ENCODE data around the gene PDCL2. TPM values are rescaled to one million over a fixed set of nuclear protein-coding genes. Genes with fewer than 3 reads are reported as not detected.
"Not testable (repeated sequence)": the region's sequence is repeated elsewhere in the genome, so short reads cannot be mapped to it uniquely, and the experiment has no call there.

Gene PDCL2
- total RNA-seq, 2 donors from 2014 or later: not detected

DNA sequence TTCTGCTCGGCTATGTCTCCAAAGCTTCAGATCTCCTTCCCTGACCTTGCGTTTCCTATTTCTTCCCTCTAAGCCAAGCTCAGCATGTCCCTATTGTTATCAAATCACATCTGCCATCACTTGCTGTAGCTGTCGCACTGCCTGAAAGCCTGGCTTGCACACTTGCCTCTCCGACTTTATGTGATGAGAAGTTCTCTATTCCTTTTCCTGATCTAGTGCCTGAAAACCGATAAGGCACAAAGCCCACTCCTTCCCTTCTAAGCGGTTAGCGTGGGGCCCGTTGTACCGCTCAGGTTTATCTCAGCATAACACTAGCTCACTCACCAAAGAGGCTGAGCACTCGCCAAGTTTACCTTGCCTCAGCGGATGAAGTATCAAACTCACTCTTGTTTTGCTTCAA, 43.2 kb upstream of the PDCL2 start:
- Histone ChIP-seq H3K27ac (no peak overlapping the region), H3K4me3 (no peak overlapping the region), H3K36me3 (no peaks in the 10 kb centered on the region), H3K9me3 (no peaks in the 10 kb centered on the region), H3K27me3 (replicated peaks; ENCODE audit: insufficient read depth) (peaks cover 2% of the 10 kb centered on the region), H3K4me1 (replicated peaks) (peaks cover 5% of the 10 kb centered on the region)
- WGBS: 4% methylated on average over 11 of the region's 11 CpGs
- TF ChIP-seq, protein P1, sequence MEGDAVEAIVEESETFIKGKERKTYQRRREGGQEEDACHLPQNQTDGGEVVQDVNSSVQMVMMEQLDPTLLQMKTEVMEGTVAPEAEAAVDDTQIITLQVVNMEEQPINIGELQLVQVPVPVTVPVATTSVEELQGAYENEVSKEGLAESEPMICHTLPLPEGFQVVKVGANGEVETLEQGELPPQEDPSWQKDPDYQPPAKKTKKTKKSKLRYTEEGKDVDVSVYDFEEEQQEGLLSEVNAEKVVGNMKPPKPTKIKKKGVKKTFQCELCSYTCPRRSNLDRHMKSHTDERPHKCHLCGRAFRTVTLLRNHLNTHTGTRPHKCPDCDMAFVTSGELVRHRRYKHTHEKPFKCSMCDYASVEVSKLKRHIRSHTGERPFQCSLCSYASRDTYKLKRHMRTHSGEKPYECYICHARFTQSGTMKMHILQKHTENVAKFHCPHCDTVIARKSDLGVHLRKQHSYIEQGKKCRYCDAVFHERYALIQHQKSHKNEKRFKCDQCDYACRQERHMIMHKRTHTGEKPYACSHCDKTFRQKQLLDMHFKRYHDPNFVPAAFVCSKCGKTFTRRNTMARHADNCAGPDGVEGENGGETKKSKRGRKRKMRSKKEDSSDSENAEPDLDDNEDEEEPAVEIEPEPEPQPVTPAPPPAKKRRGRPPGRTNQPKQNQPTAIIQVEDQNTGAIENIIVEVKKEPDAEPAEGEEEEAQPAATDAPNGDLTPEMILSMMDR (IDR thresholded peaks at IDR 0.05): no peak
- intact Hi-C loops (cut with DNase I): no loop called here
- no peak for DNase-seq (ENCODE audit: low spot score)

DNA sequence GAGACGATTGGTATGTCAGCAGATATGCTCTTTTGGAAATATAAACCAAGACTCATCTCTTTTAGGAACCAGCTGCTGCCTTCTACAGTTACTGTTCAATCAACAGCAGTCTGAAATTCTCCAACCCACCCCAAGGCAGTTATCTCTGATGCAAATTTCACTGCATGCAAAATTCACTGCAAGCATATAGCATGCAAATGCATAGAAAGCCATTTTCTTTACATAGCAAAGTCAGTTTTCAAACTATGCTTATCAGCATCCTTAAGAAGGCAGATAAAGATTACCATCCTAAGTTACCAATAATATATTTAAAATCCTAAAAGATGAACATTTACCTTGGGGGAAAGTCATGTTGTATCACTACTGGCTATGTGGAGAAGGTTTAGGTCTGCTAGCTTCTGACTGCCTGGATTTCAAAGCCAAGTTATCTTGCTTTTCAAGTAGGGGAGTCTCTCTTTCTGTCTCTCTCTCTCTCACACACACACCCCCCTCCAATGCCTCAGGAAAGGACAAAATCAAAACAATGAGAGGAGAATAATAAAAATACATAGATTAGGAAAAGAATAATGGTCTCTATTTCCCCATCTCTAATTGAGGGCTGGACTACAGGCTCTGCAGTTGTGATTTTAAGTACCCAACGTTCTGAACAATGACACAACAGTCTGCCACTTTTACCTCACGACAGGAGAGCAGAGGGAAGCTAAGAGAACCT, 42.5 kb upstream of the PDCL2 start:
- WGBS: 33% methylated on average over 3 of the region's 3 CpGs
- Histone ChIP-seq H3K9me3 (no peaks in the 10 kb centered on the region), H3K27me3 (replicated peaks; ENCODE audit: insufficient read depth) (peaks cover 2% of the 10 kb centered on the region), H3K27ac (no peak overlapping the region), H3K4me1 (replicated peaks) (peaks cover 5% of the 10 kb centered on the region), H3K36me3 (no peaks in the 10 kb centered on the region), H3K4me3 (no peak overlapping the region)
- TF ChIP-seq, protein P1 (IDR thresholded peaks at IDR 0.05): no peak
- TF ChIP-seq POLR2AphosphoS5 (IDR thresholded peaks at IDR 0.05) (no peak), POLR2A (IDR thresholded peaks at IDR 0.05) (no peak)
- intact Hi-C loops (cut with DNase I): no loop called here
- DNase-seq (ENCODE audit: low spot score): no peak

DNA sequence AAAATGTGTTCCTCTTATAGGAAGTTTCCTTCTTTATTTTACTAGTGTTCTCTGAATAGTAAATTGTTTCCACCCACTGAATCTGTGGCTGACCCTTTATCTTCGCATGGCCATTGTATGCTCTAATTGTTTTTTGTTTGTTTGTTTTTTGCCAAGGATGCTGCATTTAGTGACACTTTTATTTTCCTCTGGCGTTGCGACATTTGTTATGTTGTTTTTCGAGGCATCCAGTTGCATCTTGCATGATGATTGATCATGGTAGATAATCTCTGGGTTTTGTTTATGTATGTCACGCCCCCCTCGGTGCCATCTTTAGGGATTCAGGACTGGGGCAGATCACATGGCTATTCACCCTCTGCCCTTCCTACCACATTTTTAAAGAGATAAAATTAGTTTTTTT, 41.9 kb upstream of the PDCL2 start:
- H3K9me3 ChIP-seq: no peaks in the 10 kb centered on the region
- no peak for DNase-seq (ENCODE audit: low spot score)
- TF ChIP-seq POLR2AphosphoS5 (IDR thresholded peaks at IDR 0.05) (no peak), POLR2A (IDR thresholded peaks at IDR 0.05) (no peak)
- TF ChIP-seq, protein P1 (IDR thresholded peaks at IDR 0.05): no peak
- H3K27ac ChIP-seq: no peak overlapping the region
- intact Hi-C loops (cut with DNase I): no loop called here
- peaks cover 5% of the 10 kb centered on the region for H3K4me1 ChIP-seq (replicated peaks)
- no peak overlapping the region for H3K4me3 ChIP-seq
- 67% methylated on average over 6 of the region's 6 CpGs for WGBS
- H3K27me3 ChIP-seq (replicated peaks; ENCODE audit: insufficient read depth): peaks cover 2% of the 10 kb centered on the region
- no peaks in the 10 kb centered on the region for H3K36me3 ChIP-seq

DNA sequence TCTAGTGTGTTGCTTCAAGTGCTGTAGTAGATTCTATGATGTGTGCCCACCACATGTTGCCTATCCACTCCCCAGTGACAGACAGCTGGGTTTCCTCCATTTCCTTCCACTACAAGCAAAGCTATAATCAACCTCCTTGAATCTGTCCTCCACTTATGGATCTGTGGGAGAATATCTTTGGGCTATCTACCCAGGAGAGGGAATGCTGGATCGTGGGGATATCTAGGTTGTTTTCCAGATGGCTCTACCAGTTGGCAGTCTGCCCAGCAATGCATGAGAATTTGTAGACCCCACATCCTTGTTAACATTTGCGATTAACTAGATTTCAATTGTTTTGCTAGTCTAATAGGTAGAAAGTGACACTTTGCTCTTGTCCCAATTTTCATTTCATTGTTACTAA, 33.8 kb upstream of the PDCL2 start:
- Histone ChIP-seq H3K9me3 (no peaks in the 10 kb centered on the region), H3K27me3 (replicated peaks; ENCODE audit: insufficient read depth) (no peaks in the 10 kb centered on the region), H3K36me3 (no peaks in the 10 kb centered on the region), H3K4me3 (no peak overlapping the region), H3K4me1 (replicated peaks) (no peaks in the 10 kb centered on the region), H3K27ac (no peak overlapping the region)
- 60% methylated on average over 2 of the region's 2 CpGs for WGBS
- no peak for DNase-seq (ENCODE audit: low spot score)
- intact Hi-C loops (cut with DNase I): no loop called here
- TF ChIP-seq POLR2AphosphoS5 (IDR thresholded peaks at IDR 0.05): no peak
- TF ChIP-seq, protein P1 (IDR thresholded peaks at IDR 0.05): no peak
- TF ChIP-seq POLR2A (IDR thresholded peaks at IDR 0.05): no peak

DNA sequence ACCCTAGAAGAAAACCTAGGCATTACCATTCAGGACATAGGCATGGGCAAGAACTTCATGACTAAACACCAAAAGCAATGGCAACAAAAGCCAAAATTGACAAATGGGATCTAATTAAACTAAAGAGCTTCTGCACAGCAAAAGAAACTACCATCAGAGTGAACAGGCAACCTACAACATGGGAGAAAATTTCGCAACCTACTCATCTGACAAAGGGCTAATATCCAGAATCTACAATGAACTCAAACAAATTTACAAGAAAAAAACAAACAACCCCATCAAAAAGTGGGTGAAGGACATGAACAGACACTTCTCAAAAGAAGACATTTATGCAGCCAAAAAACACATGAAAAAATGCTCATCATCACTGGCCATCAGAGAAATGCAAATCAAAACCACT, 32.0 kb upstream of the PDCL2 start:
- H3K36me3 ChIP-seq; H3K27me3 ChIP-seq (replicated peaks; ENCODE audit: insufficient read depth); H3K4me3 ChIP-seq; H3K9me3 ChIP-seq; intact Hi-C loops (cut with DNase I); DNase-seq (ENCODE audit: low spot score); H3K4me1 ChIP-seq (replicated peaks); H3K27ac ChIP-seq: not testable (repeated sequence)
- 89% methylated on average over 1 of the region's 1 CpG for WGBS

Measured in prostate gland (tissue), 2 donors.